ENCODE measurements around the gene ZNF330.

- TF ChIP-seq, protein P1, sequence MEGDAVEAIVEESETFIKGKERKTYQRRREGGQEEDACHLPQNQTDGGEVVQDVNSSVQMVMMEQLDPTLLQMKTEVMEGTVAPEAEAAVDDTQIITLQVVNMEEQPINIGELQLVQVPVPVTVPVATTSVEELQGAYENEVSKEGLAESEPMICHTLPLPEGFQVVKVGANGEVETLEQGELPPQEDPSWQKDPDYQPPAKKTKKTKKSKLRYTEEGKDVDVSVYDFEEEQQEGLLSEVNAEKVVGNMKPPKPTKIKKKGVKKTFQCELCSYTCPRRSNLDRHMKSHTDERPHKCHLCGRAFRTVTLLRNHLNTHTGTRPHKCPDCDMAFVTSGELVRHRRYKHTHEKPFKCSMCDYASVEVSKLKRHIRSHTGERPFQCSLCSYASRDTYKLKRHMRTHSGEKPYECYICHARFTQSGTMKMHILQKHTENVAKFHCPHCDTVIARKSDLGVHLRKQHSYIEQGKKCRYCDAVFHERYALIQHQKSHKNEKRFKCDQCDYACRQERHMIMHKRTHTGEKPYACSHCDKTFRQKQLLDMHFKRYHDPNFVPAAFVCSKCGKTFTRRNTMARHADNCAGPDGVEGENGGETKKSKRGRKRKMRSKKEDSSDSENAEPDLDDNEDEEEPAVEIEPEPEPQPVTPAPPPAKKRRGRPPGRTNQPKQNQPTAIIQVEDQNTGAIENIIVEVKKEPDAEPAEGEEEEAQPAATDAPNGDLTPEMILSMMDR (IDR thresholded peaks at IDR 0.05): no peak
- TF ChIP-seq ZFX (IDR thresholded peaks at IDR 0.05; ENCODE audit: borderline replicate concordance): no peak
These were observed 37.9 kb downstream of the ZNF330 start for GRCh38 chr4:141258558-141258957.

All from 22Rv1 (cell line).